ENCODE results near the gene BCHE.

The BCHE gene

DNA sequence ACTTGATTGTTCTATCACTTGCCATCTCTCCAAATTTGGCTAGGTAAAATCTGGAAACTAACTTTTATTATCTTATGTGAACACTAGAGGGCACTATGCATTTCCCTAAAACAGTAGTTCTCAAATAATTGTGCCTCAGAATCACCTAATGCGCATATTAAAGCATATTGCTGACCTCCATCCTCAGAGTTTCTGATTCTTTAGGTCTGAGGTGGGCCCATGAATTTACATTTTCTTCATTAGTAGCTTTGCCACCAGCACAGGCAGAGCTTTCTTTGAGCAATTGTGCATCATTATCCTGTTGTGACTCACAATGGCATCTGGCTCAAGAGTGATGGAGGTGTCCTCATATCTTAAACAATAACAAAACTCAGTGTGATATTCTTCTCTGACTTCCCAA is 17.5 kb upstream of the BCHE start:
- TF ChIP-seq, protein P1, sequence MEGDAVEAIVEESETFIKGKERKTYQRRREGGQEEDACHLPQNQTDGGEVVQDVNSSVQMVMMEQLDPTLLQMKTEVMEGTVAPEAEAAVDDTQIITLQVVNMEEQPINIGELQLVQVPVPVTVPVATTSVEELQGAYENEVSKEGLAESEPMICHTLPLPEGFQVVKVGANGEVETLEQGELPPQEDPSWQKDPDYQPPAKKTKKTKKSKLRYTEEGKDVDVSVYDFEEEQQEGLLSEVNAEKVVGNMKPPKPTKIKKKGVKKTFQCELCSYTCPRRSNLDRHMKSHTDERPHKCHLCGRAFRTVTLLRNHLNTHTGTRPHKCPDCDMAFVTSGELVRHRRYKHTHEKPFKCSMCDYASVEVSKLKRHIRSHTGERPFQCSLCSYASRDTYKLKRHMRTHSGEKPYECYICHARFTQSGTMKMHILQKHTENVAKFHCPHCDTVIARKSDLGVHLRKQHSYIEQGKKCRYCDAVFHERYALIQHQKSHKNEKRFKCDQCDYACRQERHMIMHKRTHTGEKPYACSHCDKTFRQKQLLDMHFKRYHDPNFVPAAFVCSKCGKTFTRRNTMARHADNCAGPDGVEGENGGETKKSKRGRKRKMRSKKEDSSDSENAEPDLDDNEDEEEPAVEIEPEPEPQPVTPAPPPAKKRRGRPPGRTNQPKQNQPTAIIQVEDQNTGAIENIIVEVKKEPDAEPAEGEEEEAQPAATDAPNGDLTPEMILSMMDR (IDR thresholded peaks at IDR 0.05; ENCODE audit: insufficient read depth, low read length, poor library complexity, severe bottlenecking), result peak; percentile 50

DNA sequence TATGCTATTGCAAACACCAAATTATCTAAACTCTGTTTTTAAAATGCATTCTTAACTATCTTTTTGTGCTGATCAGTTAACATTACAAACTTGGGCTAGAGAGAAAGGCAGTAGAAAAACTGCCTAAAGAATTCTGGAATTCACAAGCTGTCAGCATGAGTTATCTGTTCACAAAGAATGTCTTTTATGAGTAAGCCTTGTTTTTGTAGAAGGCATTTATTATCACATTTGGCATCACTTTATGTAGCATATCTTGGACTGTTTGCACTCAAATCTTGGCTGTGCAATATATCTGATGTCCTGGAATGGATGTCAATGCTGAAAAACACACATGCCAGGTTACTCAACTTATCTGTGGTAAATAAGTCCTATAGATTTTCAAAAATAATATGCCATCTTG is 15.5 kb upstream of the BCHE start:
- no peaks in the 10 kb centered on the region for H3K27me3 ChIP-seq (replicated peaks; ENCODE audit: control insufficient read depth, insufficient read depth, low read length)
- no peaks in the 10 kb centered on the region for H3K36me3 ChIP-seq (ENCODE audit: control insufficient read depth, insufficient read depth, low read length)
- TF ChIP-seq, protein P1 (IDR thresholded peaks at IDR 0.05; ENCODE audit: insufficient read depth, low read length, poor library complexity, severe bottlenecking), result no peak
- H3K4me3 ChIP-seq (replicated peaks; ENCODE audit: low read depth, low read length), result no peak overlapping the region
- DNase-seq (ENCODE audit: extremely low read depth, insufficient read length), result no peak

More for the DNA sequence above, 17.5 kb upstream of the BCHE start:
- H3K36me3 ChIP-seq (ENCODE audit: control insufficient read depth, insufficient read depth, low read length), result no peaks in the 10 kb centered on the region
- H3K4me3 ChIP-seq (replicated peaks; ENCODE audit: low read depth, low read length), result no peak overlapping the region
- no peaks in the 10 kb centered on the region for H3K27me3 ChIP-seq (replicated peaks; ENCODE audit: control insufficient read depth, insufficient read depth, low read length)
- DNase-seq (ENCODE audit: extremely low read depth, insufficient read length), result no peak

DNA sequence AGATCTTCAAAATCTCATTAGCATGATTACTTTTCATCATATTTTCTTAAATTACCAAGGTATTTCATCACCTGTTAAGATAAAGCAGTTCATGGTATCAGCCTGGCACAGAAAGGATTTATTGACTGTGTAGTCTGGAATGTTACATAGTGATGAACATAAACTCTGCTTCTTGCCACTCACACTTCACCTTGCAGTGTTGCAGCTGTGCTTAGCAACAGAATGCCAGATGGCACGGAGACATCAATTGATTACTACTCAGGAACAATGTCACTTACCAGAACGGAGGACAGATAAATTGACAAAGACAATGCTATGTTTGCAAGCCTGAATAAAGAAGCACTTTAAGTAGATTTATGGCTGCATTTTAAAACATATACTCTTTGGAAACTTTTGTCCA is 15.0 kb upstream of the BCHE start:
- Histone ChIP-seq H3K4me3 (replicated peaks; ENCODE audit: low read depth, low read length) (no peak overlapping the region), H3K27me3 (replicated peaks; ENCODE audit: control insufficient read depth, insufficient read depth, low read length) (no peaks in the 10 kb centered on the region), H3K36me3 (ENCODE audit: control insufficient read depth, insufficient read depth, low read length) (no peaks in the 10 kb centered on the region)
- TF ChIP-seq, protein P1 (IDR thresholded peaks at IDR 0.05; ENCODE audit: insufficient read depth, low read length, poor library complexity, severe bottlenecking), result no peak
- no peak for DNase-seq (ENCODE audit: extremely low read depth, insufficient read length)

DNA sequence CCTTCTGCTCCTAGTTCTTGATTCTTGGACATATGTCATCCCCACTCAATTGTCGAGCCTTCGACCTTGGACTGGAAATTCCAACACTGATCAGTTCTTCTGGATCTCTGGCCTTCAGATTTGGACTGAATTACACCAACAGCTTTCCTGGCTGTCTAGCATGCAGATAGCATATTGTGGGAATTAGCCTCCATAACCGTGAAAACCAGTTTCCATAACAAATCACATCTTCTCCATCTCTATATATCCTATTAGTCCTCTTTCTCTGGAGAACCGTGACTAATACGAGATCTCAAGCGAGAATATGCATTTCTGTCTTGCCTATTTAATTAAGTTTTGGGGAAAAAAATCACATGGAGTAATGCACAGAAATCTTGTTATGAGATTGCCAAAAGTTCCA is 8.8 kb upstream of the BCHE start:
- H3K4me3 ChIP-seq (replicated peaks; ENCODE audit: low read depth, low read length), result no peak overlapping the region
- TF ChIP-seq, protein P1 (IDR thresholded peaks at IDR 0.05; ENCODE audit: insufficient read depth, low read length, poor library complexity, severe bottlenecking), result no peak
- no peak for DNase-seq (ENCODE audit: extremely low read depth, insufficient read length)
- no peaks in the 10 kb centered on the region for H3K36me3 ChIP-seq (ENCODE audit: control insufficient read depth, insufficient read depth, low read length)
- no peaks in the 10 kb centered on the region for H3K27me3 ChIP-seq (replicated peaks; ENCODE audit: control insufficient read depth, insufficient read depth, low read length)

DNA sequence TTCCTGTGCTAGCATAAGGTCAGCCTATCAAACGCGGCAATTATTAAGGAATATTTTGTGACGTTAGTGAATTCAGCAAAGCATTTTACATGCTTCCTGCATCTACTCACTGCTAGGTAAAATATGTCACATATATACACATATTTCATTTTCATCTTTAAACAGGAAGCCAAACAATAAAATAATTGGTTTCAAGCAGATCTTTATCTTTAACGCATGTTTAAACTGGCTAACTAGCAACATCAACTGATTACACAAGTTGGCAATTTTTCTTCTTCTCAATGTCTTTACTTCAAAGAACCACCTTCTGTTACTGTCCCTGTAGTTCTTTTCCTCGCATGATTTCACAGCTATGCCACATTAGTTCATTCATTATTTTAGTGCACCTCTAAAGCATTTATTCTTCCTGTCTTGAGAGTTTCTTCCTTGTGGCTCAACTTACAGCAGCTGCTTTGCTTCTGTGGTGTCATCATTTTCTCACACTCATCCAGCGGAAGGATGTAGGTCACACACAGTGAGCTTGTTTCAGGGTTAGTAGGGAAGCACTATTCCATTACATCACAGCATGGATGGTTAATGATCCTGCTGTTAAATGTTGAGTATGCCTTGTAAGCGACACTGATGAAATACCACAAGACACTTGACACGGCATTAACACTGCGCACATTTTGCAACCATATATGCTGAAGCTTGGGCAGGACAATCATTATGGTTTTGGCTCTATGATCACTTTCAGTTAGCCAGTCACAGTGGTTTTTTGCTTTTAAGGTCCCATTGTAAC is 2.3 kb upstream of the BCHE start:
- H3K36me3 ChIP-seq (ENCODE audit: control insufficient read depth, insufficient read depth, low read length), result no peaks in the 10 kb centered on the region
- DNase-seq (ENCODE audit: extremely low read depth, insufficient read length), result peak; percentile 64
- peak overlapping the region; percentile 1; the same call in 1 of the 2 replicates for H3K4me3 ChIP-seq (replicated peaks; ENCODE audit: low read depth, low read length)
- no peaks in the 10 kb centered on the region for H3K27me3 ChIP-seq (replicated peaks; ENCODE audit: control insufficient read depth, insufficient read depth, low read length)
- TF ChIP-seq, protein P1 (IDR thresholded peaks at IDR 0.05; ENCODE audit: insufficient read depth, low read length, poor library complexity, severe bottlenecking), result no peak

Measured in GM06990 (cell line).